Activated CD4-positive, alpha-beta memory T cell treated with anti-CD3 and anti-CD28 coated beads for 36 hours (primary cell): ENCODE measurements around the gene PRELID2. TPM values are rescaled to one million over a fixed set of nuclear protein-coding genes. Genes with fewer than 3 reads are reported as not detected.
"Not testable (repeated sequence)": the region's sequence is repeated elsewhere in the genome, so short reads cannot be mapped to it uniquely, and the experiment has no call there.

Experiments
- CTCF ChIA-PET: fragments of 350-600 bp; sonication (Branson Sonifier 250); formaldehyde crosslinking; loops from one replicate; lab custom pipeline; 2021; ENCODE audit warnings: antibody characterized with exemption, inconsistent platforms; lab: Charles Lee
- POLR2A ChIA-PET: fragments of 350-600 bp; sonication (Branson Sonifier 250); formaldehyde crosslinking; loops from one replicate; lab custom pipeline; 2021; ENCODE audit warnings: antibody characterized with exemption; lab: Charles Lee
- DNase-seq: peaks from one replicate; pipeline ENCODE4 v3.0.0-alpha.2; 2020
- H3K27ac Mint-ChIP-seq: one replicate; pipeline ENCODE4 v1.8.0; 2021; ENCODE audit warnings: mixed read lengths
- H3K27me3 Mint-ChIP-seq: one replicate; pipeline ENCODE4 v1.8.0; 2021; ENCODE audit warnings: mixed read lengths
- H3K36me3 Mint-ChIP-seq: one replicate; pipeline ENCODE4 v1.8.0; 2021; ENCODE audit warnings: mixed read lengths
- H3K4me1 Mint-ChIP-seq: one replicate; pipeline ENCODE4 v1.8.0; 2021; ENCODE audit warnings: low read depth, mixed read lengths
- H3K4me3 Mint-ChIP-seq: one replicate; pipeline ENCODE4 v1.8.0; 2021; ENCODE audit warnings: mild to moderate bottlenecking, mixed read lengths
- H3K9me3 Mint-ChIP-seq: one replicate; pipeline ENCODE4 v1.8.0; 2021; ENCODE audit warnings: mixed read lengths
- intact Hi-C: fragments of 100-400 bp; cut with micrococcal nuclease; formaldehyde crosslinking; loops from one replicate; pipeline ENCODE4 v1.15.1; 2023
- total RNA-seq, 2 experiments: library from RNA; stranded (reverse); gene quantifications; one replicate each; pipeline ENCODE4 v1.2.3, GENCODE V29; 2021

Gene PRELID2
- total RNA-seq, 2 experiments from 2014 or later, result 3.8 to 4.3 TPM

- no peak for DNase-seq
- ChIA-PET CTCF (interaction anchor here (1.2 to 2.5 kb wide), 2 partner anchors 13 to 115 kb away, joined by 6 to 10 read pairs; no protein-coding TSS in a partner anchor), POLR2A (no interaction called here)
- intact Hi-C loops, result no loop called here
- H3K4me3 Mint-ChIP-seq, result no peak overlapping the region
- no peak overlapping the region for H3K27ac Mint-ChIP-seq
- H3K36me3 Mint-ChIP-seq, result no peaks in the 10 kb centered on the region
- H3K27me3 Mint-ChIP-seq, result no peaks in the 10 kb centered on the region
- H3K4me1 Mint-ChIP-seq, result no peaks in the 10 kb centered on the region
- H3K9me3 Mint-ChIP-seq, result no peaks in the 10 kb centered on the region
These were observed 23.1 kb downstream of the PRELID2 start for GRCh38 chr5:145811834-145812625.

DNA sequence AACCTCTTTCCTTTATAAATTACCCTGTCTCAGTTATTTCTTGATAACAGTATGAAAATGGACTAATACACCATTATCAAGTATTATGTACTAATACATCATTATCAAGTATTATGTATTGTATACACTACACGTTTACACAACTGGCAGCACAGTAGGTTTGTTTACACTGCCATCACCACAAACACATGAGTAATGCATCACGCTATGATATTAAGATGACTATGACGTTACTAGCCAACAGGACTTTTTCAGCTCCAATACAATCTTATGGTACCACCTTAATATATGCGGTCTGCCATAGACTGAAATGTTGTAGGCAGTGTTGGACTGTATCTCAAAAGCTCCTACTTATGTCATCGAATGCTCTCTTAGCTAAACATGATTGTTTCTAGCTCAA is 28.2 kb downstream of the PRELID2 start:
- CTCF ChIA-PET, result no interaction called here
- intact Hi-C loops, result no loop called here
- POLR2A ChIA-PET, result no interaction called here
- Mint-ChIP-seq H3K9me3 (no peaks in the 10 kb centered on the region), H3K4me1 (no peaks in the 10 kb centered on the region), H3K27me3 (no peaks in the 10 kb centered on the region), H3K4me3 (no peak overlapping the region), H3K27ac (no peak overlapping the region), H3K36me3 (no peaks in the 10 kb centered on the region)
- DNase-seq, result no peak

GRCh38 chr5:145805819-145806218 is 29.3 kb downstream of the PRELID2 start:
- H3K36me3 Mint-ChIP-seq, result no peaks in the 10 kb centered on the region
- H3K27me3 Mint-ChIP-seq, result no peaks in the 10 kb centered on the region
- ChIA-PET CTCF (no interaction called here), POLR2A (no interaction called here)
- no peak overlapping the region for H3K4me3 Mint-ChIP-seq
- H3K4me1 Mint-ChIP-seq, result no peaks in the 10 kb centered on the region
- H3K9me3 Mint-ChIP-seq, result no peaks in the 10 kb centered on the region
- DNase-seq, result no peak
- no peak overlapping the region for H3K27ac Mint-ChIP-seq
- intact Hi-C loops, result no loop called here

- intact Hi-C loops, result no loop called here
- Mint-ChIP-seq H3K27me3 (no peaks in the 10 kb centered on the region), H3K4me1 (no peaks in the 10 kb centered on the region), H3K27ac (no peak overlapping the region), H3K9me3 (no peaks in the 10 kb centered on the region), H3K4me3 (no peak overlapping the region), H3K36me3 (no peaks in the 10 kb centered on the region)
- no peak for DNase-seq
- ChIA-PET CTCF (no interaction called here), POLR2A (no interaction called here)
These were observed 30.4 kb downstream of the PRELID2 start for GRCh38 chr5:145804701-145805100.

DNA sequence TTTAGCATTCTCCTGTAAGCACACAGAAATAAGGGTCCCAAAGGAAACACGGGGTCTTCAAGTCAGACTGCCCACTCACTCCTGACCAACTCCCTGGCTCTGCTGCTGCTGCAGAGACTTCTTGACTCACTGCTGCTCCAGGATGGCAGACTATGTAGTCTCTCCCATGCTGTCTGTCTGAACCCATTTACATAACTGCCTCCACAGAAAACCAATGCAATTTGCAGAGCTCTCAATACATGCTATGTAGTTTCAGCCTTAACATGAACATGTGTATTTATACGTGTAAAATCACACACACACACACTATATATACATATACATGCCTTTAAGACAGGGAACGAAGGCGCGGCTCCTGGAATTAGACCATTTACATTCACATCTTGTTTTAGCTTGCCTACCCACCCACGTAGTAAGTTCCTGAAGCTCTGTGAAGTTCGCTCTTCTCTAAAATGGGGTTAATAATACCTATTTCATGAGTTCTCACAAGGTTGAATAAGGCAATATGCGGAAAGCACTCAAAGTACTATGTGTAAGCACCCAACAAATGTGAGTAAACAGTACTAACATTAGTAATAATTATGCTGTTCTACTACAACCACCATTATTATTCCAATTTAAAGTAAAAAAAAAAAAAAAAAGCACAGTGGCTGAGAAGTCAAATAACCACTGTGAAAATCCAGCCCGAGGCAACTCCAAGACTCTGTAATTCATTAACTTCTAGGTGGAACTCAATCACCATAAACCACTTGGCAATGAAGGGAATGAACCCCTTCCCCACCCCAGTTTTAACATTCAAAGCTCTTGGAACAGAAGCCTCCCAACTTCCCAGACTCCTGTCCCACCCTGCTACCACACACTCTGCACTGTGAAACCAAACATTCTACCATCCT is 31.8 kb downstream of the PRELID2 start:
- CTCF ChIA-PET, result no interaction called here
- H3K27me3 Mint-ChIP-seq, result no peaks in the 10 kb centered on the region

DNA sequence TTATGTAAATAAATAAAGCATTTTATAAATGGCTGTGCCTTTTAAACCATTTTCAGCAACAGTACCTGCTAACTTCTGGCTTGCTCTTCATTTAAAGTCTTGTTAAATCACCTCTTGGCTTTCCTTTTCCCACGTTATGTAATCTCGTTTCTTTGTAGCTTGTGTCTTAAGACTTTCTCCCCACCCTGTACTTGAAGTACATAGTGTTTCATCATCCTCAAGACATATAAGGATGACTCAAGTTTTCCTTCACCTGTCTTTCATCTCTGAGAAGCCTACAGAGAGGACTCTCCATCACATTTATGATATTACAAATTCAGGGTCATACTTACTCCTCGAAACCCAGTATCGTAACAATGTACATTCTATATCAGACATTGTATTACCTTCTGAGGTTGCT is 33.9 kb downstream of the PRELID2 start:
- CTCF ChIA-PET, result no interaction called here
- no peak for DNase-seq
- intact Hi-C loops, result no loop called here
- POLR2A ChIA-PET, result no interaction called here
- Mint-ChIP-seq H3K27ac (no peak overlapping the region), H3K9me3 (no peaks in the 10 kb centered on the region), H3K4me1 (no peaks in the 10 kb centered on the region), H3K4me3 (no peak overlapping the region), H3K36me3 (no peaks in the 10 kb centered on the region), H3K27me3 (no peaks in the 10 kb centered on the region)

More for the DNA sequence above, 31.8 kb downstream of the PRELID2 start:
- DNase-seq, result no peak
- Mint-ChIP-seq H3K27ac (no peak overlapping the region), H3K36me3 (no peaks in the 10 kb centered on the region), H3K9me3 (no peaks in the 10 kb centered on the region), H3K4me3 (no peak overlapping the region), H3K4me1 (no peaks in the 10 kb centered on the region)
- intact Hi-C loops, result no loop called here
- POLR2A ChIA-PET, result no interaction called here

DNA sequence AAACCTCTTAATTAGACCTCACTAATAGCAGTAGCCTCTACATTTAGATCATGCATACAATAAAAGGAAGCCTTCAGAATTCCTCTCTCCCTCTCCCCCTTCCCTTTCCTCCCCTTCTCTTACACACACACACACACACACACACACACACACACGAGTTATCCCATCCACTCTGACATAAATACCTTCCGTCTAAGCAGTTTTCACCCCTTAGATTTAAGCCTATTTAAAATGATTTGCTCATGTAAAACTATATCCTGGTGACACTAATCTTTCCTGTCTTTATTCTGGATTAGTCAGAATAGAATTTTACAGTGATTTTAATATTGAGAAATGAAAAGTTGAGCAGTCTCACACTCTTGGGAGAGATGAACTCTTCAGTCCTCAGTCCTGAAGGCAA is 35.0 kb downstream of the PRELID2 start:
- H3K9me3 Mint-ChIP-seq, result no peaks in the 10 kb centered on the region
- H3K27ac Mint-ChIP-seq, result no peak overlapping the region
- CTCF ChIA-PET, result no interaction called here
- H3K36me3 Mint-ChIP-seq, result no peaks in the 10 kb centered on the region
- H3K4me3 Mint-ChIP-seq, result no peak overlapping the region
- POLR2A ChIA-PET, result no interaction called here
- H3K27me3 Mint-ChIP-seq, result no peaks in the 10 kb centered on the region
- H3K4me1 Mint-ChIP-seq, result no peaks in the 10 kb centered on the region
- intact Hi-C loops, result no loop called here
- DNase-seq, result no peak

GRCh38 chr5:145798503-145798902 is 36.6 kb downstream of the PRELID2 start:
- H3K27me3 Mint-ChIP-seq, H3K27ac Mint-ChIP-seq, H3K4me3 Mint-ChIP-seq, CTCF ChIA-PET, H3K9me3 Mint-ChIP-seq, DNase-seq, H3K36me3 Mint-ChIP-seq, POLR2A ChIA-PET, H3K4me1 Mint-ChIP-seq: not testable (repeated sequence)
- intact Hi-C loops, result loop anchor here (5.0 kb wide), 1 partner anchor 39 kb away; the partner anchor contains the start of gene PRELID2

- no peak for DNase-seq
- ChIA-PET CTCF (no interaction called here), POLR2A (no interaction called here)
- no peak overlapping the region for H3K27ac Mint-ChIP-seq
- no peaks in the 10 kb centered on the region for H3K4me1 Mint-ChIP-seq
- no peaks in the 10 kb centered on the region for H3K36me3 Mint-ChIP-seq
- intact Hi-C loops, result loop anchor here (5.0 kb wide), 1 partner anchor 40 kb away; the partner anchor contains the start of gene PRELID2
- no peak overlapping the region for H3K4me3 Mint-ChIP-seq
- no peaks in the 10 kb centered on the region for H3K9me3 Mint-ChIP-seq
- no peaks in the 10 kb centered on the region for H3K27me3 Mint-ChIP-seq
These were observed 37.8 kb downstream of the PRELID2 start for GRCh38 chr5:145797336-145797735.

GRCh38 chr5:145796318-145796717 is 38.8 kb downstream of the PRELID2 start:
- intact Hi-C loops, result loop anchor here (5.0 kb wide), 1 partner anchor 41 kb away; the partner anchor contains the start of gene PRELID2
- CTCF ChIA-PET, result no interaction called here
- POLR2A ChIA-PET, result no interaction called here
- Mint-ChIP-seq H3K9me3 (no peaks in the 10 kb centered on the region), H3K4me3 (no peak overlapping the region), H3K4me1 (no peaks in the 10 kb centered on the region), H3K27ac (no peak overlapping the region), H3K27me3 (no peaks in the 10 kb centered on the region), H3K36me3 (no peaks in the 10 kb centered on the region)
- no peak for DNase-seq

GRCh38 chr5:145793574-145793973 is 41.6 kb downstream of the PRELID2 start:
- POLR2A ChIA-PET, result no interaction called here
- DNase-seq, result no peak
- H3K9me3 Mint-ChIP-seq, result no peaks in the 10 kb centered on the region
- CTCF ChIA-PET, result no interaction called here
- no peak overlapping the region for H3K27ac Mint-ChIP-seq
- intact Hi-C loops, result no loop called here
- no peaks in the 10 kb centered on the region for H3K4me1 Mint-ChIP-seq
- no peak overlapping the region for H3K4me3 Mint-ChIP-seq
- H3K36me3 Mint-ChIP-seq, result no peaks in the 10 kb centered on the region
- H3K27me3 Mint-ChIP-seq, result no peaks in the 10 kb centered on the region

DNA sequence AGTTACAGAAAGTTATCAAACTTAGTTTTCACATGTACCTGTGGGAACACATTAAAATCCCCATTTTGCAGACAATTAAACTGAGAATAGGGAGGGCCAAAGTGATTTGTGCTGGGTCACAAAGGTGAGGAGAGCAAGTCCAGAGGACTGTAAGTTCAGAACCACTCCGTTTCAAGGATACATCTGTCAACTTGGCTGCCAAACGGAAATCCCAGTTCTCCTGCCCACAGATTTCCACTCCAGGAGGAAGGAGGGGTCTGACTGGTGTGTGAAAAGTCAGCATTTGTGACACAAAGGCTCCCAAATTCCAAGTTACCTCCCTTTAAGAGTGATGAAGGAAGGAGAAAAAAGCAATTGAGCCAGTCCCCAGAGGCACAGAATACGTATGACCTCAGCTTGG is 42.3 kb downstream of the PRELID2 start:
- Mint-ChIP-seq H3K4me3 (no peak overlapping the region), H3K4me1 (no peaks in the 10 kb centered on the region), H3K36me3 (no peaks in the 10 kb centered on the region), H3K27me3 (no peaks in the 10 kb centered on the region), H3K27ac (no peak overlapping the region), H3K9me3 (no peaks in the 10 kb centered on the region)
- ChIA-PET CTCF (interaction anchor here (1.1 kb wide), 1 partner anchor 34 kb away, joined by 4 read pairs; no protein-coding TSS in a partner anchor), POLR2A (interaction anchor here (1.0 kb wide), 1 partner anchor 10 kb away, joined by 3 read pairs; no protein-coding TSS in a partner anchor)
- no peak for DNase-seq
- intact Hi-C loops, result no loop called here
